ENCODE results near the gene IL1RL1.

IL1RL1 gene

DNA sequence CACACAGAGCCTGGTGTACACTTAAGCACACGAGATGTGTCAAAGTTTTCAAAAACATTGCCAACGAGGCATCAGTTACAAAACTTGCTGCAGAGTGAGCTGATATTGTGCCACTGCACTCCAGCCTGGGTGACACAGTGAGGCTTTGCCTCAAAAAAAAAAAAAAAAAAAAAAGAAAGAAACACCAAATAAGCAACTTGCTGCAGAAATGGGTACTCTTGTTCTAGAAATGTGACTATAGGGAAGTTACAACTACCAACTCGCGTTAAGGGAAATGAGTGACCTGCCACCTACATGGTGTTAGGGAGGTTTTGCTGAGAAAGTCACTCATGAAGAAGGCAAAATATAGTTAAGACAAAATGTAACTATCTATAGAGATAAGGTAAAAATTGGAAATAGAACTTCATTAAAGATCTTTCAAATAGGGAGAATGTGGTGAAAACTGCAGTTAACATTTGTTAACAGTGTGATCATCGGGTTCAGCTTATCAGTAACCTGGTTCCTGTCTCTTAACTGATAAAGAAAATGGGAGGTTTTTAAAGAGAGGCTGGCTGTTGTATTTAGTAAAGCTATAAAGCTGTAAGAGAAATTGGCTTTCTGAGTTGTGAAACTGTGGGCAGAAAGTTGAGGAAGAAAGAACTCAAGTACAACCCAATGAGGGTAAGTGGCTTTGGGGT, at the start of gene IL1RL1:
Gene IL1RL1, plus strand, starts transcription at position 600 of the 677 bp plus-strand sequence. CDS start 26,702 bp downstream, outside the sequence.
- H3K9me3 ChIP-seq (ENCODE audit: low read length): no peaks in the 10 kb centered on the region
- no peak within 1 kb of the TSS for H3K27ac ChIP-seq (ENCODE audit: low read depth, low read length)
- no peaks in the 10 kb centered on the region for H3K36me3 ChIP-seq (ENCODE audit: insufficient read depth, low read length)
- no peak within 1 kb of the TSS for H3K9ac ChIP-seq (ENCODE audit: low read length)
- H3K4me1 ChIP-seq (ENCODE audit: insufficient read depth, low read length): no peaks in the 10 kb centered on the region
- H3K27me3 ChIP-seq (ENCODE audit: control insufficient read depth in 1 of 2, insufficient read depth in 2 of 2, low read length in 2 of 2): no peaks in the 10 kb centered on the region
- H3K4me3 ChIP-seq (ENCODE audit: low read depth in 1 of 2, low read length in 2 of 2): no peak within 1 kb of the TSS

GRCh38 chr2:102262216-102263129, 48.9 kb upstream of the IL1RL1 start:
- no peak overlapping the region for H3K27ac ChIP-seq (ENCODE audit: low read depth, low read length)
- no peak overlapping the region for H3K9ac ChIP-seq (ENCODE audit: low read length)
- H3K9me3 ChIP-seq (ENCODE audit: low read length): no peaks in the 10 kb centered on the region
- no peaks in the 10 kb centered on the region for H3K4me1 ChIP-seq (ENCODE audit: insufficient read depth, low read length)
- H3K27me3 ChIP-seq (ENCODE audit: control insufficient read depth in 1 of 2, insufficient read depth in 2 of 2, low read length in 2 of 2): no peaks in the 10 kb centered on the region
- H3K4me3 ChIP-seq (ENCODE audit: low read depth in 1 of 2, low read length in 2 of 2): no peak overlapping the region
- H3K36me3 ChIP-seq (ENCODE audit: insufficient read depth, low read length): no peaks in the 10 kb centered on the region

GRCh38 chr2:102264952-102265351, 46.4 kb upstream of the IL1RL1 start:
- Histone ChIP-seq H3K36me3 (ENCODE audit: insufficient read depth, low read length) (no peaks in the 10 kb centered on the region), H3K4me3 (ENCODE audit: low read depth in 1 of 2, low read length in 2 of 2) (no peak overlapping the region), H3K9ac (ENCODE audit: low read length) (no peak overlapping the region), H3K9me3 (ENCODE audit: low read length) (no peaks in the 10 kb centered on the region), H3K4me1 (ENCODE audit: insufficient read depth, low read length) (no peaks in the 10 kb centered on the region), H3K27ac (ENCODE audit: low read depth, low read length) (no peak overlapping the region), H3K27me3 (ENCODE audit: control insufficient read depth in 1 of 2, insufficient read depth in 2 of 2, low read length in 2 of 2) (no peaks in the 10 kb centered on the region)

GRCh38 chr2:102266204-102266603, 45.2 kb upstream of the IL1RL1 start:
- Histone ChIP-seq H3K4me1 (ENCODE audit: insufficient read depth, low read length) (no peaks in the 10 kb centered on the region), H3K9ac (ENCODE audit: low read length) (no peak overlapping the region), H3K9me3 (ENCODE audit: low read length) (no peaks in the 10 kb centered on the region), H3K4me3 (ENCODE audit: low read depth in 1 of 2, low read length in 2 of 2) (no peak overlapping the region), H3K27ac (ENCODE audit: low read depth, low read length) (no peak overlapping the region), H3K27me3 (ENCODE audit: control insufficient read depth in 1 of 2, insufficient read depth in 2 of 2, low read length in 2 of 2) (no peaks in the 10 kb centered on the region), H3K36me3 (ENCODE audit: insufficient read depth, low read length) (no peaks in the 10 kb centered on the region)

DNA sequence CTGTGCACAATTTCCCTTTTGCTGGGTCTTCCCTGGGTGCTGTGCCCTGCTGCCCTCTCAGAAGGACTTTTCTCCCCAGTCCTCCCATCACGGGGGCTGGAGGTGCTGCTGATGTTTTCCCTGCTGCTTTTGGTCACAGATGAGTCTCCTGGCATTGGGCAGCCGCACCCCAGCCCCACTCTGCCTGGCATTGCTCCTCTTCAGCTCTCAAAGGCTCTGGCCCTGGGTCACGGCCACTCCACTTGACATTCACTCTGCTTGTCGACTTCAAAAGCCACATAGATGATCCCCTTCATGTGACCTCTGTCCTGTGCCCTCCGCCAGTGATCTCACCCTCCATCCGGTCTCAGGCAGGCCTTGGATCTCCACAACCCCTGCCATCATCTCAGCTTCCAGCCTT, 43.6 kb upstream of the IL1RL1 start:
- no peaks in the 10 kb centered on the region for H3K27me3 ChIP-seq (ENCODE audit: control insufficient read depth in 1 of 2, insufficient read depth in 2 of 2, low read length in 2 of 2)
- no peaks in the 10 kb centered on the region for H3K9me3 ChIP-seq (ENCODE audit: low read length)
- no peak overlapping the region for H3K4me3 ChIP-seq (ENCODE audit: low read depth in 1 of 2, low read length in 2 of 2)
- H3K9ac ChIP-seq (ENCODE audit: low read length): no peak overlapping the region
- H3K4me1 ChIP-seq (ENCODE audit: insufficient read depth, low read length): no peaks in the 10 kb centered on the region
- no peaks in the 10 kb centered on the region for H3K36me3 ChIP-seq (ENCODE audit: insufficient read depth, low read length)
- no peak overlapping the region for H3K27ac ChIP-seq (ENCODE audit: low read depth, low read length)

DNA sequence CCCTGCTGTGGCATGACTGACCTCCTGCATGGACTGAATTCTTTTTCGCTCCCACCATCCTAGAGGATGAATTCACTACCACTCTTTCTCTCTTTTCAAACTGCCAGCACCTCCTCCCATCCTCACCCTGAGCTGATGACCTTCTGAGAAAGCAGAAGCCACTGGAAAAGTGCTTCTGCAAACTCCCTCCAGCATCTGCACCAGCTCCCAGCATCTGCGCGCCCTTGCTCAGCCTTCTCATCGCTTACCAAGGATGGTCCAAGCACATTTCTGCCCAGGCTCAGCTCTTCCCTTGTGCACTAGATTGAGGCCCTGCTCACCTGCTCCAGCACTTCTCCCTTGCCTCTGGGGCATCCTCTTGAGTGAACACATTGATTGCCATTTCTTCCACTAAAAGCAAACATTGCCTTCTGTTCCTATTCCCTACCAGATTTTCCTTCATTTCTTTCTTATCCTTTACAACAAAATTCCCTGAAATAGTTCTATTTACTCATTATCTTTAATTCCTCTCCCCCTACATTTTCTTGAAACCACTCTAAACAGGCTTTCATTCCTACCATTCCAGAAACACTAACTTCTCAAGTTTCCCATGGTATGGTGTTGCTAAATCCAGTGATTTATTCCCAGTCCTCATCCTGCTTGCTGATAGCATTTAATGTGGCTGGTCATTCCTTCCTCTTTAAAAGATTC, 42.7 kb upstream of the IL1RL1 start:
- H3K27ac ChIP-seq (ENCODE audit: low read depth, low read length): no peak overlapping the region
- no peaks in the 10 kb centered on the region for H3K9me3 ChIP-seq (ENCODE audit: low read length)
- H3K27me3 ChIP-seq (ENCODE audit: control insufficient read depth in 1 of 2, insufficient read depth in 2 of 2, low read length in 2 of 2): no peaks in the 10 kb centered on the region
- H3K4me3 ChIP-seq (ENCODE audit: low read depth in 1 of 2, low read length in 2 of 2): no peak overlapping the region
- no peak overlapping the region for H3K9ac ChIP-seq (ENCODE audit: low read length)
- H3K36me3 ChIP-seq (ENCODE audit: insufficient read depth, low read length): no peaks in the 10 kb centered on the region
- H3K4me1 ChIP-seq (ENCODE audit: insufficient read depth, low read length): no peaks in the 10 kb centered on the region

DNA sequence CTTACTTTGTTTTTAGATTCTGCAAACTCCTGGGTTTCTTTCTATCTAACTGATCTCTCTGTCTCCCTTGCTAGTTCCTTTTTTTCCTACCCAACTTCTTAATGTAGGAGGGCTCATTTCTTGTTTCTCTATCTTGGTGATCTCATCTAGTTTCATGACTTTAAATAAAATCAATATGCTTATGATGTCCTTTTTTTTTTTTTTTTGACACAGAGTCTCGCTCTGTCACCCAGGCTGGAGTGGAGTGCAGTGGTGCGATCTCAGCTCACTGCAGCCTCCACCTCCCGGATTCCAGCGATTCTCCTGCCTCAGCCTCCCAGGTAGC, 42.2 kb upstream of the IL1RL1 start:
- H3K36me3 ChIP-seq (ENCODE audit: insufficient read depth, low read length): no peaks in the 10 kb centered on the region
- no peak overlapping the region for H3K9ac ChIP-seq (ENCODE audit: low read length)
- H3K9me3 ChIP-seq (ENCODE audit: low read length): no peaks in the 10 kb centered on the region
- H3K4me1 ChIP-seq (ENCODE audit: insufficient read depth, low read length): no peaks in the 10 kb centered on the region
- H3K27me3 ChIP-seq (ENCODE audit: control insufficient read depth in 1 of 2, insufficient read depth in 2 of 2, low read length in 2 of 2): no peaks in the 10 kb centered on the region
- H3K4me3 ChIP-seq (ENCODE audit: low read depth in 1 of 2, low read length in 2 of 2): no peak overlapping the region
- H3K27ac ChIP-seq (ENCODE audit: low read depth, low read length): no peak overlapping the region

- Histone ChIP-seq H3K9ac (ENCODE audit: low read length) (no peak overlapping the region), H3K27ac (ENCODE audit: low read depth, low read length) (no peak overlapping the region), H3K4me3 (ENCODE audit: low read depth in 1 of 2, low read length in 2 of 2) (no peak overlapping the region), H3K4me1 (ENCODE audit: insufficient read depth, low read length) (no peaks in the 10 kb centered on the region), H3K9me3 (ENCODE audit: low read length) (no peaks in the 10 kb centered on the region), H3K36me3 (ENCODE audit: insufficient read depth, low read length) (no peaks in the 10 kb centered on the region), H3K27me3 (ENCODE audit: control insufficient read depth in 1 of 2, insufficient read depth in 2 of 2, low read length in 2 of 2) (no peaks in the 10 kb centered on the region)
These were observed 39.5 kb upstream of the IL1RL1 start for GRCh38 chr2:102271844-102272243.

DNA sequence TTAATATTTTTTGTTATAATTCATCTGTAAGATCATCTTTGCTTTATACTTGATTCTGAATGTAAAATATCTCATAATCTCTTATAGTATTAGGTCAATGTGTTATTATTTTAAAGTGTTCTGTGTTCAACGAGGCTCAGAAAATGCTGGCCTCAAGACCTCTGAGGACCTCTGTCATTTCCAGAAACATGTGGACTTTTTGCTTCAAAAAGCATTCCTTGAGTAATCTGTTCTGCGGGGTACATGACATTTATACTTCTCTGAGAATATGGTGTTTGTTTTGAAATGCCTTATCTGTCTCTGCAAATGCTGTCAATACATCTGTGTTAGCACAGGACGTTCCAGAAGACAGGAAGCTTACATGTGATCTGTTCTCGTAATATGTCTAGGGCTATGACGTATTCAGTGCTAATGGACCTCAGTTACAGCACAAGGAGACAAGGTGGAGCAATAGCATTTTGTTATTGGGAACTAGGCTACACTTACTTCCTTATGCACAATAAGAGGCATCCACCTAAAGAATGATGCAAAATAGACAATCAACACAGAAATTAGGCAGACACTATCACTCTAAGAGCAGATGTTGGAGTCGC, 37.6 kb upstream of the IL1RL1 start:
- H3K27ac ChIP-seq (ENCODE audit: low read depth, low read length): no peak overlapping the region
- H3K36me3 ChIP-seq (ENCODE audit: insufficient read depth, low read length): no peaks in the 10 kb centered on the region
- H3K27me3 ChIP-seq (ENCODE audit: control insufficient read depth in 1 of 2, insufficient read depth in 2 of 2, low read length in 2 of 2): no peaks in the 10 kb centered on the region
- H3K9ac ChIP-seq (ENCODE audit: low read length): no peak overlapping the region
- no peak overlapping the region for H3K4me3 ChIP-seq (ENCODE audit: low read depth in 1 of 2, low read length in 2 of 2)
- no peaks in the 10 kb centered on the region for H3K9me3 ChIP-seq (ENCODE audit: low read length)
- H3K4me1 ChIP-seq (ENCODE audit: insufficient read depth, low read length): no peaks in the 10 kb centered on the region

GRCh38 chr2:102276549-102277201, 34.7 kb upstream of the IL1RL1 start:
- Histone ChIP-seq H3K27ac (ENCODE audit: low read depth, low read length) (no peak overlapping the region), H3K9me3 (ENCODE audit: low read length) (no peaks in the 10 kb centered on the region), H3K4me1 (ENCODE audit: insufficient read depth, low read length) (no peaks in the 10 kb centered on the region), H3K36me3 (ENCODE audit: insufficient read depth, low read length) (no peaks in the 10 kb centered on the region), H3K9ac (ENCODE audit: low read length) (no peak overlapping the region), H3K27me3 (ENCODE audit: control insufficient read depth in 1 of 2, insufficient read depth in 2 of 2, low read length in 2 of 2) (no peaks in the 10 kb centered on the region), H3K4me3 (ENCODE audit: low read depth in 1 of 2, low read length in 2 of 2) (no peak overlapping the region)

GRCh38 chr2:102277202-102277700, 34.1 kb upstream of the IL1RL1 start:
- Histone ChIP-seq H3K9ac (ENCODE audit: low read length) (no peak overlapping the region), H3K4me1 (ENCODE audit: insufficient read depth, low read length) (no peaks in the 10 kb centered on the region), H3K27me3 (ENCODE audit: control insufficient read depth in 1 of 2, insufficient read depth in 2 of 2, low read length in 2 of 2) (no peaks in the 10 kb centered on the region), H3K4me3 (ENCODE audit: low read depth in 1 of 2, low read length in 2 of 2) (no peak overlapping the region), H3K27ac (ENCODE audit: low read depth, low read length) (no peak overlapping the region), H3K36me3 (ENCODE audit: insufficient read depth, low read length) (no peaks in the 10 kb centered on the region), H3K9me3 (ENCODE audit: low read length) (no peaks in the 10 kb centered on the region)

Data from muscle layer of colon (tissue), 2 donors.